Suprapubic skin (tissue), 3 donors: Measurements from ENCODE around the gene CEMIP2.

Experiments used
- CTCF ChIP-seq, 2 donors: fragments of 200-600 bp in 1 of 2; fragments of 450-650 bp in 1 of 2; sonication (generic) in 1 of 2; IDR thresholded peaks; one replicate each; pipeline ENCODE4 v1.5.1; 2016 to 2019; ENCODE audit warnings: antibody characterized with exemption in 2 of 2, mild to moderate bottlenecking in 1 of 2, moderate library complexity in 1 of 2
- EP300 ChIP-seq: sonication (generic); formaldehyde crosslinking; IDR thresholded peaks from one replicate; pipeline ENCODE4 v1.6.1; 2017; ENCODE audit warnings: antibody characterized with exemption
- POLR2A ChIP-seq, 2 donors: fragments of 450-650 bp; IDR thresholded peaks; one replicate each; pipeline ENCODE4 v1.6.1; 2017; ENCODE audit warnings: antibody characterized with exemption in 2 of 2, mild to moderate bottlenecking in 2 of 2, moderate library complexity in 2 of 2

- TF ChIP-seq POLR2A (IDR thresholded peaks at IDR 0.05), result no peak
- no peak for TF ChIP-seq CTCF (IDR thresholded peaks at IDR 0.05)
- no peak for TF ChIP-seq EP300
These were observed 13.1 kb downstream of the CEMIP2 start for GRCh38 chr9:71755230-71755629.
